SK-N-MC (cell line): ENCODE results near the gene KCNK3.

Source experiments
- DNase-seq: peaks from one replicate; pipeline ENCODE4 v3.0.0-alpha.2; 2011; ENCODE audit warnings: low read depth, low spot score
- H3K27ac ChIP-seq: fragments of 200-600 bp; sonication (generic); 2 replicates; pipeline ENCODE4 v1.5.1; 2016; ENCODE audit warnings: mixed run types
- H3K36me3 ChIP-seq: fragments of 200-600 bp; sonication (generic); 2 replicates; pipeline ENCODE4 v1.6.1; 2017; ENCODE audit warnings: antibody characterized with exemption, low read length, mixed read lengths; ENCODE audit not compliant: insufficient read depth
- H3K4me3 ChIP-seq: fragments of 200-600 bp; sonication (generic); 2 replicates; pipeline ENCODE4 v1.5.1; 2016
- H3K9ac ChIP-seq: fragments of 200-600 bp; sonication (generic); 2 replicates; pipeline ENCODE4 v1.8.0; 2017; ENCODE audit warnings: mixed run types, mixed read lengths; ENCODE audit not compliant: insufficient read length
- H3K9me3 ChIP-seq: fragments of 200-600 bp; sonication (generic); 2 replicates; pipeline ENCODE4 v1.6.1; 2017; ENCODE audit warnings: low read depth, mild to moderate bottlenecking, antibody characterized with exemption, low read length, moderate library complexity, mixed read lengths
- EZH2 ChIP-seq: fragments of 200-600 bp; sonication (generic); IDR thresholded peaks from one replicate; pipeline ENCODE4 v1.6.1; 2017; ENCODE audit warnings: antibody characterized with exemption
- FOXP2 ChIP-seq: optimal IDR thresholded peaks from 2 replicates; pipeline ENCODE3; 2011; ENCODE audit warnings: mild to moderate bottlenecking, moderate library complexity; ENCODE audit not compliant: insufficient read depth; ENCODE audit errors: extremely low read length, control extremely low read depth
- POLR2AphosphoS5 ChIP-seq: IDR thresholded peaks from 2 replicates; pipeline ENCODE4 v1.6.1; 2012; ENCODE audit warnings: mild to moderate bottlenecking, low read depth, low read length, borderline replicate concordance

The KCNK3 gene

DNA sequence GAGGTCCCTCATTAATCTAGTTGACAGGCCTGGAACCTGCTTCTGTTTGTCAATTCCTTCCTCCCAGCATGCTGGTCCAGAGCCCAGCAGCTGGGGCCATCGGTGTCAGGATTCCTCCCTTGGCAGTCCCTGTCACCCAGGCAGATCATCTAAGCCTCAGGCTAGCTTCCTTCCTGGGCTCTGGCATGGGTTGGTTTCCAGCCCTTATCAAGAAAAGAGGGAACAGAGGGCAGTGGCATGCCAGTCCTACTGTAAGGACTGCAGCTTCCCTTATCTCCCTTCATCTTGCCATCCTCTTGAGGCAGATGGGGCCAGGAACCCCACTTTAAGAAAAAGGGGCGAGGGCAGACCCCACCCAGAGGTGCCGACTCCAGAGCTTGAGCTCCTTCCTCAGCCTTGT lies 10.9 kb upstream of the KCNK3 start:
- Histone ChIP-seq H3K9ac (no peak overlapping the region), H3K4me3 (no peak overlapping the region), H3K36me3 (no peaks in the 10 kb centered on the region), H3K27ac (no peak overlapping the region), H3K9me3 (no peaks in the 10 kb centered on the region)
- TF ChIP-seq EZH2 = no peak
- no peak for TF ChIP-seq POLR2AphosphoS5
- TF ChIP-seq FOXP2 = no peak
- no peak for DNase-seq

DNA sequence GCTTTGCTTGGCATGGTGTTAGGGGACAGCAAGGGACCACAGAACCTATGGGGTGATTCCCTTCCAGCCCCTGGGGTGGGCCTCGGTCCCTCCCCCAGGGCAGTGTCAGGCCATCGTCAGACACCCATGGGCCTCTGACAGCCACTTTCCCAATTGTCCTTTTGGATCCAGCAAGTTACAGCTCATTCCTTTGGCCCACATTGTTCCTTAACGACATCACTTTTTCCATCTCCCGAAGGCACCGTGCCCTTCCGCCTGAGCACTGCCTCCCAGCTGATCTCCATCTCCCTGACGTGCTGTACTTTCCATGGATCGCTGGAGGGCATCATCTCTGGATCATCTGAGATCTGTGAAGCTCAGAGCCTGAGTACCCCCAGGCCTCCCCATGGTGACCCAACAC lies 10.4 kb upstream of the KCNK3 start:
- no peak overlapping the region for H3K4me3 ChIP-seq
- H3K36me3 ChIP-seq = no peaks in the 10 kb centered on the region
- H3K9ac ChIP-seq = no peak overlapping the region
- TF ChIP-seq FOXP2 (no peak), EZH2 (no peak), POLR2AphosphoS5 (no peak)
- no peak overlapping the region for H3K27ac ChIP-seq
- H3K9me3 ChIP-seq = no peaks in the 10 kb centered on the region
- no peak for DNase-seq

DNA sequence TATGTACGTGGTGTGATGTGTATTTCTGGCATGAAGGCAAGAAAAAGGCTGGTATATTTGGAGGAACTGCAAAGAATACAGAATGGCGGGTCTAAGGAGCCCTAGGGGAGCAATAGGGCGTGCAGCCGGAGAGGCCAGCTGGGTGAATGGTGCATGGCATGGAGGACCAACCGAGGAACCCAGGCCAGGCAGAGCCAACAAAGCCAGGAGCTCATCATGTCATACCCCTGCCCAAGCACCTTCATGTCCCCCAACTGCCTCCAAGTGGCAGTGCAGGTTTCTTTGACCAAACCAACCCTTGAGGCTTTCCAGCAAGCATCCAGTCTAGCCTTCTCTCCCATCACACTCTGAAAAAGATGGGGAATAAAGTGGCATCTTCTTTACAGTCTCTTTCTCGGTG lies 8.9 kb upstream of the KCNK3 start:
- Histone ChIP-seq H3K36me3 (no peaks in the 10 kb centered on the region), H3K27ac (no peak overlapping the region), H3K9me3 (no peaks in the 10 kb centered on the region), H3K4me3 (no peak overlapping the region), H3K9ac (no peak overlapping the region)
- DNase-seq = no peak
- TF ChIP-seq POLR2AphosphoS5 = no peak
- TF ChIP-seq FOXP2 = no peak
- TF ChIP-seq EZH2 = no peak

- no peak overlapping the region for H3K4me3 ChIP-seq
- TF ChIP-seq POLR2AphosphoS5 (no peak), FOXP2 (no peak), EZH2 (no peak)
- no peaks in the 10 kb centered on the region for H3K9me3 ChIP-seq
- H3K27ac ChIP-seq = no peak overlapping the region
- no peaks in the 10 kb centered on the region for H3K36me3 ChIP-seq
- DNase-seq = no peak
- H3K9ac ChIP-seq = no peak overlapping the region
Observed at GRCh38 chr2:26685341-26685740, 7.2 kb upstream of the KCNK3 start.

DNA sequence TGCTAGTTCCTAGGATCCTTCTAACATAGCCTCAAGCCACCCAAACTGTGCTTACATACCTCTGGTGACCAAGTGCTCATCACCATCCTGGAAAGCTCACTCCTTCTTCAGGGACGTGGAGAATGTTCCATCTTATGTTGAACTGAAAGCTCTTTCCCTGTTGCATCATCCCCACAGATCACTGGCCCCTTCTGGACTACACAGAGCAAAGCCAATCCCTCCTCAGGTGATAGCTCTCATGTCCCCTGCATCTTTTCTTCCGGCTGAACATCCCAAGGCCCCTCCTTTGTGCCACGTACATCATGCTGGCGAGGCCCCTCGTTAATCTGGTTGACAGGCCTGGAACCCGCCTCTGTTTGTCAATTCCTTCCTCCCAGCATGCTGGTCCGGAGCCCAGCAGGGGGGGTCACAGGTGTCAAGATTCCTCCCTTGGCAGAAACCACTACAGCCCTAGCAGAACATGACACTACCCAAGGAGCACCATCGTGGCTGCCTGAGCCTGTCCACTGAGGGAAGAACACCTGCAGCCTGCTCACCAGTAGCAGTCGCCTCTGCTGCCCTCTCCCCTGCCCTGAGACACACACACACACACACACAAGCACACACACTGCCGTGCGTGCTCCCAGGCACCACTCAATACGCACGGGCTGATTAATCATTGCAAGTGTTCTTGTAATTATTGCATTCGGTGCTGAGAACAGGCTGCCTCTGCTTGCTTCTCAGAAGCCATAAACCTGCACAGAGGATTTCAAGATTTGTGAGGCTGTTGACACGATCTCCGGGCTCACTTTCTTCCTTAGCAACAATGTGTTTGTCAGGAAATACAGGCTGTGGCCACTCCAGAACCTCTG lies 6.3 kb upstream of the KCNK3 start:
- TF ChIP-seq FOXP2 (no peak), EZH2 (no peak), POLR2AphosphoS5 (no peak)
- no peak for DNase-seq
- Histone ChIP-seq H3K9me3 (no peaks in the 10 kb centered on the region), H3K36me3 (no peaks in the 10 kb centered on the region), H3K4me3 (no peak overlapping the region), H3K27ac (no peak overlapping the region), H3K9ac (no peak overlapping the region)

DNA sequence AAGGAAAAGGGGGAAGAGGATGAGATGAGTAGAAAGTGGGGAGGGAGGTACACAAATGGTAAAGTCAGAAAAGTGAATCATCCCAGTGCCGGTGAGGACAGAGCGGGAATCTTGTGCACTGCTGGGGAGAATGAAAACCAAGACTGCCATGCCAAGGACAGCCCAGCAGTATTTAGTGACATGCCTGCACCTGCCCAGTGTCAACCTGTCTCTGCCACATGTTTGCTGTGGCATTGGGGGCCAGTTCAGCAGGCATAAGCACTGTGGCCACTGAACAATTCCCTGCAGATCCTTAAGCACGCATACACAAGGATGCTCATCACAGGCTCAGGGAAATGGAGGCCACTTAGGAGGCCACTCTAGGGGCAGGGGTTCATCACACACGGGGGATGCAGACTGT lies 5.2 kb upstream of the KCNK3 start:
- H3K9ac ChIP-seq = no peak overlapping the region
- no peaks in the 10 kb centered on the region for H3K9me3 ChIP-seq
- no peaks in the 10 kb centered on the region for H3K36me3 ChIP-seq
- DNase-seq = no peak
- TF ChIP-seq EZH2 (no peak), POLR2AphosphoS5 (no peak), FOXP2 (no peak)
- H3K4me3 ChIP-seq = no peak overlapping the region
- no peak overlapping the region for H3K27ac ChIP-seq

GRCh38 chr2:26687801-26688200 lies 4.7 kb upstream of the KCNK3 start:
- no peak for TF ChIP-seq FOXP2
- TF ChIP-seq POLR2AphosphoS5 = no peak
- no peak for TF ChIP-seq EZH2
- H3K9ac ChIP-seq = no peak overlapping the region
- DNase-seq = no peak
- no peaks in the 10 kb centered on the region for H3K36me3 ChIP-seq
- no peaks in the 10 kb centered on the region for H3K9me3 ChIP-seq
- no peak overlapping the region for H3K27ac ChIP-seq
- H3K4me3 ChIP-seq = no peak overlapping the region

- no peak for TF ChIP-seq EZH2
- no peak for TF ChIP-seq POLR2AphosphoS5
- no peak for TF ChIP-seq FOXP2
- DNase-seq = no peak
- H3K36me3 ChIP-seq = no peaks in the 10 kb centered on the region
- no peak overlapping the region for H3K9ac ChIP-seq
- H3K27ac ChIP-seq = no peak overlapping the region
- H3K9me3 ChIP-seq = no peaks in the 10 kb centered on the region
- no peak overlapping the region for H3K4me3 ChIP-seq
Observed at GRCh38 chr2:26691161-26691560, 1.4 kb upstream of the KCNK3 start.

GRCh38 chr2:26691881-26692278 lies 642 bp upstream of the KCNK3 start:
- no peaks in the 10 kb centered on the region for H3K36me3 ChIP-seq
- H3K4me3 ChIP-seq = no peak overlapping the region
- TF ChIP-seq EZH2 (no peak), POLR2AphosphoS5 (no peak), FOXP2 (no peak)
- H3K27ac ChIP-seq = no peak overlapping the region
- no peaks in the 10 kb centered on the region for H3K9me3 ChIP-seq
- H3K9ac ChIP-seq = no peak overlapping the region
- DNase-seq = no peak
